ENCODE data around the gene ZNF662.
A peak's percentile ranks its signal among the peaks of the same experiment; 100 is the strongest.

The ZNF662 gene

GRCh38 chr3:42946050-42946449 lies 40.1 kb downstream of the ZNF662 start:
- Histone ChIP-seq H3K27me3 (replicated peaks; ENCODE audit: control insufficient read depth, insufficient read depth, low read length) (no peaks in the 10 kb centered on the region; the same call in 1 of the 2 replicates), H3K4me3 (replicated peaks; ENCODE audit: low read depth, low read length) (no peak overlapping the region), H3K36me3 (ENCODE audit: control insufficient read depth, insufficient read depth, low read length) (no peaks in the 10 kb centered on the region)
- no peak for DNase-seq (ENCODE audit: extremely low read depth, insufficient read length)
- no peak for TF ChIP-seq CTCF (IDR thresholded peaks at IDR 0.05; ENCODE audit: insufficient read depth, low read length, poor library complexity, severe bottlenecking)

- Histone ChIP-seq H3K27me3 (replicated peaks; ENCODE audit: control insufficient read depth, insufficient read depth, low read length) (no peaks in the 10 kb centered on the region), H3K36me3 (ENCODE audit: control insufficient read depth, insufficient read depth, low read length) (no peaks in the 10 kb centered on the region), H3K4me3 (replicated peaks; ENCODE audit: low read depth, low read length) (no peak overlapping the region)
- no peak for DNase-seq (ENCODE audit: extremely low read depth, insufficient read length)
- no peak for TF ChIP-seq CTCF (IDR thresholded peaks at IDR 0.05; ENCODE audit: insufficient read depth, low read length, poor library complexity, severe bottlenecking)
These were observed 51.6 kb downstream of the ZNF662 start for GRCh38 chr3:42957573-42957972.

GRCh38 chr3:42960282-42960681 lies 54.3 kb downstream of the ZNF662 start:
- Histone ChIP-seq H3K4me3 (replicated peaks; ENCODE audit: low read depth, low read length) (no peak overlapping the region), H3K27me3 (replicated peaks; ENCODE audit: control insufficient read depth, insufficient read depth, low read length) (no peaks in the 10 kb centered on the region), H3K36me3 (ENCODE audit: control insufficient read depth, insufficient read depth, low read length) (no peaks in the 10 kb centered on the region)
- no peak for TF ChIP-seq CTCF (IDR thresholded peaks at IDR 0.05; ENCODE audit: insufficient read depth, low read length, poor library complexity, severe bottlenecking)
- no peak for DNase-seq (ENCODE audit: extremely low read depth, insufficient read length)

- no peak overlapping the region for H3K4me3 ChIP-seq (replicated peaks; ENCODE audit: low read depth, low read length)
- H3K36me3 ChIP-seq (ENCODE audit: control insufficient read depth, insufficient read depth, low read length) = no peaks in the 10 kb centered on the region
- no peak for DNase-seq (ENCODE audit: extremely low read depth, insufficient read length)
- no peaks in the 10 kb centered on the region for H3K27me3 ChIP-seq (replicated peaks; ENCODE audit: control insufficient read depth, insufficient read depth, low read length)
- TF ChIP-seq CTCF (IDR thresholded peaks at IDR 0.05; ENCODE audit: insufficient read depth, low read length, poor library complexity, severe bottlenecking) = no peak
These were observed 54.8 kb downstream of the ZNF662 start for GRCh38 chr3:42960786-42961185.

GRCh38 chr3:42961633-42962032 lies 55.7 kb downstream of the ZNF662 start:
- Histone ChIP-seq H3K36me3 (ENCODE audit: control insufficient read depth, insufficient read depth, low read length) (no peaks in the 10 kb centered on the region), H3K4me3 (replicated peaks; ENCODE audit: low read depth, low read length) (no peak overlapping the region), H3K27me3 (replicated peaks; ENCODE audit: control insufficient read depth, insufficient read depth, low read length) (no peaks in the 10 kb centered on the region)
- no peak for DNase-seq (ENCODE audit: extremely low read depth, insufficient read length)
- TF ChIP-seq CTCF (IDR thresholded peaks at IDR 0.05; ENCODE audit: insufficient read depth, low read length, poor library complexity, severe bottlenecking) = peak; percentile 38

- Histone ChIP-seq H3K36me3 (ENCODE audit: control insufficient read depth, insufficient read depth, low read length) (no peaks in the 10 kb centered on the region), H3K27me3 (replicated peaks; ENCODE audit: control insufficient read depth, insufficient read depth, low read length) (no peaks in the 10 kb centered on the region), H3K4me3 (replicated peaks; ENCODE audit: low read depth, low read length) (no peak overlapping the region)
- no peak for DNase-seq (ENCODE audit: extremely low read depth, insufficient read length)
- TF ChIP-seq CTCF (IDR thresholded peaks at IDR 0.05; ENCODE audit: insufficient read depth, low read length, poor library complexity, severe bottlenecking) = no peak
These were observed 57.3 kb downstream of the ZNF662 start for GRCh38 chr3:42963269-42963668.
